ENCODE data around the gene VPS41.
"Not testable (repeated sequence)": the region's sequence is repeated elsewhere in the genome, so short reads cannot be mapped to it uniquely, and the experiment has no call there.

The VPS41 gene

GRCh38 chr7:38854947-38855346 is 54.0 kb downstream of the VPS41 start:
- not testable (repeated sequence) for DNase-seq

- DNase-seq = no peak
These were observed 57.7 kb downstream of the VPS41 start for GRCh38 chr7:38851321-38851720.

GRCh38 chr7:38846280-38846679 is 62.7 kb downstream of the VPS41 start:
- no peak for DNase-seq

GRCh38 chr7:38844952-38845563 is 63.9 kb downstream of the VPS41 start:
- no peak for DNase-seq

GRCh38 chr7:38842746-38843145 is 66.2 kb downstream of the VPS41 start:
- no peak for DNase-seq

- DNase-seq = no peak
These were observed 68.1 kb downstream of the VPS41 start for GRCh38 chr7:38840736-38841460.

GRCh38 chr7:38839851-38840250 is 69.1 kb downstream of the VPS41 start:
- no peak for DNase-seq

- DNase-seq = no peak
These were observed 70.1 kb downstream of the VPS41 start for GRCh38 chr7:38838725-38839385.

- DNase-seq = no peak
These were observed 74.6 kb downstream of the VPS41 start for GRCh38 chr7:38834357-38834756.

- DNase-seq = no peak
These were observed 75.7 kb downstream of the VPS41 start for GRCh38 chr7:38833329-38833728.

GRCh38 chr7:38831259-38831996 is 77.6 kb downstream of the VPS41 start:
- no peak for DNase-seq

GRCh38 chr7:38830826-38831225 is 78.2 kb downstream of the VPS41 start:
- DNase-seq = no peak

GRCh38 chr7:38829488-38830165 is 79.4 kb downstream of the VPS41 start:
- DNase-seq = no peak

- no peak for DNase-seq
These were observed 81.0 kb downstream of the VPS41 start for GRCh38 chr7:38828026-38828425.

- no peak for DNase-seq
These were observed 83.1 kb downstream of the VPS41 start for GRCh38 chr7:38825721-38826440.

GRCh38 chr7:38824948-38825347 is 84.0 kb downstream of the VPS41 start:
- DNase-seq = no peak

GRCh38 chr7:38822549-38822948 is 86.4 kb downstream of the VPS41 start:
- no peak for DNase-seq

- no peak for DNase-seq
These were observed 88.4 kb downstream of the VPS41 start for GRCh38 chr7:38820571-38820970.

- DNase-seq = no peak
These were observed 89.5 kb downstream of the VPS41 start for GRCh38 chr7:38819463-38819862.

GRCh38 chr7:38817526-38817925 is 91.5 kb downstream of the VPS41 start:
- no peak for DNase-seq

- no peak for DNase-seq
These were observed 95.2 kb downstream of the VPS41 start for GRCh38 chr7:38813768-38814167.

- DNase-seq = no peak
These were observed 102.1 kb downstream of the VPS41 start for GRCh38 chr7:38806912-38807311.
